CD14-positive monocyte (primary cell): ENCODE results near the gene TCIRG1. TPM values are rescaled to one million over a fixed set of nuclear protein-coding genes. Genes with fewer than 3 reads are reported as not detected.

Experiments used
- DNase-seq, 3 donors: peaks; one replicate each; pipeline ENCODE4 v3.0.0-alpha.2; 2011 to 2022
- H2AFZ ChIP-seq: 2 replicates; pipeline ENCODE4 v1.6.0; 2012; ENCODE audit warnings: mild to moderate bottlenecking, low read depth, low read length, inconsistent platforms; ENCODE audit not compliant: insufficient read depth, poor library complexity, severe bottlenecking
- H3K27ac ChIP-seq, 2 donors: 1 replicate in 1 of 2; 2 replicates in 1 of 2; pipeline ENCODE4 v1.5.1; 2012 to 2013; ENCODE audit warnings: low read length in 2 of 2, control low read depth in 1 of 2, inconsistent platforms in 1 of 2, low read depth in 1 of 2, mild to moderate bottlenecking in 1 of 2
- H3K27me3 ChIP-seq, 2 donors: one replicate each; pipeline versions ENCODE4 v1.6.0 to v1.6.1; 2011 to 2013; ENCODE audit warnings: low read length in 2 of 2; ENCODE audit not compliant: control insufficient read depth in 2 of 2, insufficient read depth in 2 of 2
- H3K36me3 ChIP-seq, 2 donors: replicated peaks in 1 of 2; 1 replicate in 1 of 2; 2 replicates in 1 of 2; pipeline versions ENCODE4 v1.5.1 to v1.6.1; 2012 to 2013; ENCODE audit warnings: low read length in 2 of 2, control low read depth in 1 of 2, inconsistent platforms in 1 of 2, mild to moderate bottlenecking in 1 of 2; ENCODE audit not compliant: insufficient read depth in 2 of 2, control insufficient read depth in 1 of 2
- H3K4me1 ChIP-seq, 2 donors: 1 replicate in 1 of 2; 2 replicates in 1 of 2; pipeline versions ENCODE4 v1.5.1 to v1.6.1; 2012 to 2013; ENCODE audit warnings: low read length in 2 of 2, control low read depth in 1 of 2, inconsistent platforms in 1 of 2, mild to moderate bottlenecking in 1 of 2, moderate library complexity in 1 of 2; ENCODE audit not compliant: insufficient read depth in 2 of 2, control insufficient read depth in 1 of 2
- H3K4me2 ChIP-seq: replicated peaks from 2 replicates; pipeline ENCODE3; 2012; ENCODE audit warnings: low read length, moderate library complexity, mild to moderate bottlenecking; ENCODE audit not compliant: poor library complexity, severe bottlenecking; ENCODE audit errors: extremely low read depth
- H3K4me3 ChIP-seq, 3 experiments: fragments of 200-600 bp in 1 of 3; sonication (generic) in 1 of 3; replicated peaks in 1 of 3; 1 replicate in 2 of 3; 2 replicates in 1 of 3; pipeline ENCODE4 v1.5.1; 2011 to 2013; ENCODE audit warnings: low read length in 3 of 3, mild to moderate bottlenecking in 3 of 3, control low read depth in 2 of 3, low read depth in 2 of 3, inconsistent platforms in 1 of 3, moderate library complexity in 1 of 3
- H3K79me2 ChIP-seq: 2 replicates; pipeline ENCODE4 v1.6.0; 2012; ENCODE audit warnings: mild to moderate bottlenecking, control low read depth, inconsistent platforms, low read length, moderate library complexity; ENCODE audit not compliant: insufficient read depth
- H3K9ac ChIP-seq: 2 replicates; pipeline ENCODE4 v1.6.0; 2017; ENCODE audit warnings: low read length, mild to moderate bottlenecking; ENCODE audit not compliant: insufficient read depth, poor library complexity, severe bottlenecking
- H3K9me3 ChIP-seq, 2 donors: replicated peaks in 1 of 2; 1 replicate in 1 of 2; 2 replicates in 1 of 2; pipeline versions ENCODE4 v1.5.1 to v1.6.1; 2012 to 2013; ENCODE audit warnings: low read length in 2 of 2, control low read depth in 1 of 2; ENCODE audit not compliant: control insufficient read depth in 1 of 2, insufficient read depth in 1 of 2
- H4K20me1 ChIP-seq: 2 replicates; pipeline ENCODE4 v1.6.0; 2012; ENCODE audit warnings: mild to moderate bottlenecking, low read length, control low read depth, moderate library complexity; ENCODE audit not compliant: insufficient read depth
- H3K27ac Mint-ChIP-seq, 7 donors: one replicate each; pipeline ENCODE4 v1.8.0; 2020; ENCODE audit warnings: mild to moderate bottlenecking in 7 of 7, mixed read lengths in 7 of 7, moderate library complexity in 6 of 7, inconsistent platforms in 2 of 7
- H3K27me3 Mint-ChIP-seq, 3 donors: one replicate each; pipeline ENCODE4 v1.8.0; 2021 to 2022; ENCODE audit warnings: low read depth in 3 of 3, mild to moderate bottlenecking in 3 of 3, mixed read lengths in 3 of 3, moderate library complexity in 3 of 3, inconsistent platforms in 1 of 3
- H3K36me3 Mint-ChIP-seq, 2 donors: one replicate each; pipeline ENCODE4 v1.8.0; 2020; ENCODE audit warnings: mixed read lengths in 2 of 2, inconsistent platforms in 1 of 2, mild to moderate bottlenecking in 1 of 2
- H3K4me1 Mint-ChIP-seq: one replicate; pipeline ENCODE4 v1.8.0; 2020; ENCODE audit warnings: mild to moderate bottlenecking, mixed read lengths
- H3K4me3 Mint-ChIP-seq, 2 donors: one replicate each; pipeline ENCODE4 v1.8.0; 2020; ENCODE audit warnings: mild to moderate bottlenecking in 2 of 2, mixed read lengths in 2 of 2, moderate library complexity in 1 of 2
- H3K9me3 Mint-ChIP-seq, 7 donors: one replicate each; pipeline ENCODE4 v1.8.0; 2020 to 2022; ENCODE audit warnings: mixed read lengths in 7 of 7, mild to moderate bottlenecking in 6 of 7, moderate library complexity in 6 of 7, inconsistent platforms in 2 of 7
- CTCF ChIP-seq: fragments of 200-600 bp; IDR thresholded peaks from one replicate; pipeline ENCODE4 v1.8.0; 2022; ENCODE audit warnings: antibody characterized with exemption, mild to moderate bottlenecking
- WGBS: methylation state at CpG from one replicate; pipeline ENCODE4 v1.1.5; 2013; ENCODE audit warnings: missing lambda C conversion rate; ENCODE audit not compliant: insufficient coverage; 5-methylcytosine and 5-hydroxymethylcytosine counted together
- intact Hi-C, 2 donors: fragments of 100-400 bp; cut with micrococcal nuclease; formaldehyde crosslinking; loops; one replicate each; pipeline versions ENCODE4 v1.15.0 to v1.15.1; 2023
- polyA plus RNA-seq, 3 donors: library from polyadenylated mRNA; depleted of rRNA in 1 of 3; unstranded in 2 of 3; stranded (reverse) in 1 of 3; fragments of 300-500 nt in 2 of 3; fragments of >200 nt in 1 of 3; fragmentation: Illumina TruSeq in 2 of 3; gene quantifications; 1 replicate in 2 of 3; 2 replicates in 1 of 3; pipeline ENCODE4 v1.2.3, GENCODE V29; 2012 to 2021
- small RNA-seq: library from RNA; depleted of rRNA; stranded (forward); fragments of <200 nt; gene quantifications from one replicate; pipeline ENCODE3, GENCODE V24; 2012; ENCODE audit warnings: low read depth; ENCODE audit not compliant: insufficient read length

The TCIRG1 gene
- polyA plus RNA-seq, 3 donors, result 197 to 1,286 (median 225) TPM

GRCh38 chr11:68099057-68099456, 60.2 kb downstream of the TCIRG1 start:
- H3K4me3 ChIP-seq, result no peak overlapping the region
- Mint-ChIP-seq H3K27ac (peak overlapping the region in 1 of 7 donors; percentile 18), H3K9me3 (no peaks in the 10 kb centered on the region), H3K4me3 (no peak overlapping the region), H3K27me3 (peaks cover 0 to 2% (median 0%) of the 10 kb centered on the region in 3 donors), H3K4me1 (peaks cover 17% of the 10 kb centered on the region), H3K36me3 (peaks cover 17 to 19% of the 10 kb centered on the region in 2 donors)
- H3K27me3 ChIP-seq, result no peaks in the 10 kb centered on the region
- H3K4me2 ChIP-seq, result no peak overlapping the region
- H3K36me3 ChIP-seq, result peaks cover 0 to 12% of the 10 kb centered on the region in 2 donors
- DNase-seq, result no peak
- no peak overlapping the region for H3K9ac ChIP-seq
- peaks cover 50% of the 10 kb centered on the region for H3K79me2 ChIP-seq
- TF ChIP-seq CTCF, result no peak
- intact Hi-C loops, result no loop called here
- no peak overlapping the region for H2AFZ ChIP-seq
- H3K9me3 ChIP-seq, result no peaks in the 10 kb centered on the region
- no peak overlapping the region for H3K27ac ChIP-seq
- H4K20me1 ChIP-seq, result peaks cover 58% of the 10 kb centered on the region
- peaks cover 8% of the 10 kb centered on the region in 2 donors for H3K4me1 ChIP-seq

- no peaks in the 10 kb centered on the region for H3K9me3 Mint-ChIP-seq
- H3K4me3 Mint-ChIP-seq, result peak overlapping the region; percentile 59 to 64
- Histone ChIP-seq H3K27ac (no peak overlapping the region), H2AFZ (no peak overlapping the region), H3K4me2 (peak overlapping the region; percentile 35), H4K20me1 (peaks cover 63% of the 10 kb centered on the region), H3K9ac (no peak overlapping the region), H3K4me3 (no peak overlapping the region), H3K27me3 (no peaks in the 10 kb centered on the region), H3K9me3 (no peaks in the 10 kb centered on the region), H3K4me1 (peaks cover 8% of the 10 kb centered on the region in 2 donors), H3K79me2 (peaks cover 51% of the 10 kb centered on the region), H3K36me3 (peaks cover 0 to 6% of the 10 kb centered on the region in 2 donors)
- peak overlapping the region in 5 of 7 donors; percentile 18 to 76 (median 59) for H3K27ac Mint-ChIP-seq
- 7% methylated on average over 8 of the region's 12 CpGs for WGBS
- H3K4me1 Mint-ChIP-seq, result peaks cover 17% of the 10 kb centered on the region
- intact Hi-C loops, result no loop called here
- no peak for DNase-seq
- H3K27me3 Mint-ChIP-seq, result peaks cover 0 to 2% (median 0%) of the 10 kb centered on the region in 3 donors
- no peak for TF ChIP-seq CTCF
- H3K36me3 Mint-ChIP-seq, result peaks cover 15 to 21% of the 10 kb centered on the region in 2 donors
These were observed 60.9 kb downstream of the TCIRG1 start for GRCh38 chr11:68099474-68100405.

Small RNA genes lying within 50 kb of the gene (small RNA-seq; reads per million reads assigned to genes)
- gene MIR6753, result not detected

Other genes starting within 250 kb of the TCIRG1 start
- gene UNC93B1, start 34.9 kb upstream of the TCIRG1 start, polyA plus RNA-seq, result 100 to 1,000 TPM; 185 to 301 (median 220) TPM
- gene ALDH3B1, start 28.7 kb upstream of the TCIRG1 start, polyA plus RNA-seq, result 10 to 100 TPM; 79.8 to 89.1 (median 86.7) TPM
- 100 to 1,000 TPM in 2 of 3 donors, 10 to 100 TPM in 1; 62.9 to 141 (median 114) TPM for gene NDUFS8, start 8.3 kb upstream of the TCIRG1 start, polyA plus RNA-seq
- 10 to 100 TPM in 1 of 3 donors, 1 to 10 TPM in 2; 2.8 to 20.9 (median 5.7) TPM for gene CHKA, start 82.4 kb downstream of the TCIRG1 start, polyA plus RNA-seq
- gene KMT5B, start 174.3 kb downstream of the TCIRG1 start, polyA plus RNA-seq, result 10 to 100 TPM; 12.2 to 22.0 (median 19.5) TPM
- 10 to 100 TPM in 2 of 3 donors, 1 to 10 TPM in 1; 9.5 to 21.8 (median 12.6) TPM for gene C11orf24, start 232.9 kb downstream of the TCIRG1 start, polyA plus RNA-seq